HL-60 (cell line): ENCODE results near the gene PRR33.

ENCODE experiments used
- CTCF ChIP-seq: IDR thresholded peaks from one replicate; pipeline ENCODE4 v1.5.1; 2011; ENCODE audit warnings: low read length, control low read depth, inconsistent platforms; ENCODE audit not compliant: insufficient read depth
- GABPA ChIP-seq: IDR thresholded peaks from 2 replicates; pipeline ENCODE4 v1.6.1; 2012; ENCODE audit warnings: low read depth
- POLR2AphosphoS5 ChIP-seq: IDR thresholded peaks from 2 replicates; pipeline ENCODE4 v1.6.1; 2012; ENCODE audit warnings: low read depth
- REST ChIP-seq: IDR thresholded peaks from 2 replicates; pipeline ENCODE4 v1.6.1; 2012; ENCODE audit warnings: low read depth; ENCODE audit not compliant: insufficient replicate concordance
- SPI1 ChIP-seq: IDR thresholded peaks from 2 replicates; pipeline ENCODE4 v1.6.1; 2012; ENCODE audit warnings: low read depth, mild to moderate bottlenecking, borderline replicate concordance

- TF ChIP-seq REST (no peak), GABPA (no peak), CTCF (no peak), POLR2AphosphoS5 (no peak), SPI1 (no peak)
These were observed 7.4 kb downstream of the PRR33 start for GRCh38 chr11:1884303-1884700.
